ENCODE results near the gene SLC25A22.
A peak's percentile ranks its signal among the peaks of the same experiment; 100 is the strongest.

SLC25A22 gene

DNA sequence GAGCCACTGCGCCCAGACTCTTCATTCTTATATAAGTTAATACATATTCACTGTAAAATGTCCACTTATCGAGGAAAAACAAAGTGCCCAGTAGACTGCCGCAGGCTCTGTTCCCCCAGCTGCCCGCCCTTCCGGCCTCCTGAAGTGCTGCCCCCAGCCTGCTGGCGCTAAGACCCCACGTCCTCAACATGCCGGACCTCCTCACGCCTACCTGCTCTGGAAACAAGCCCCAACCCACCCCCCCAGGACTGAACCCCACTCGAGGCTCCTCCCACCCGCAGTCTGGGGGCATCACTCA, 21.9 kb downstream of the SLC25A22 start:
- no peak for TF ChIP-seq FOXP2 (optimal IDR thresholded peaks at IDR 0.05; ENCODE audit: borderline replicate concordance, extremely low read depth, extremely low read length, insufficient read depth)
- no peak for TF ChIP-seq POLR2AphosphoS5 (IDR thresholded peaks at IDR 0.05; ENCODE audit: low read depth, low read length)
- TF ChIP-seq TAF1 (IDR thresholded peaks at IDR 0.05; ENCODE audit: borderline replicate concordance, insufficient read depth, low read length): no peak
- TF ChIP-seq SIN3A (IDR thresholded peaks at IDR 0.05; ENCODE audit: borderline replicate concordance, insufficient read depth, low read length): no peak
- TF ChIP-seq, protein P1, sequence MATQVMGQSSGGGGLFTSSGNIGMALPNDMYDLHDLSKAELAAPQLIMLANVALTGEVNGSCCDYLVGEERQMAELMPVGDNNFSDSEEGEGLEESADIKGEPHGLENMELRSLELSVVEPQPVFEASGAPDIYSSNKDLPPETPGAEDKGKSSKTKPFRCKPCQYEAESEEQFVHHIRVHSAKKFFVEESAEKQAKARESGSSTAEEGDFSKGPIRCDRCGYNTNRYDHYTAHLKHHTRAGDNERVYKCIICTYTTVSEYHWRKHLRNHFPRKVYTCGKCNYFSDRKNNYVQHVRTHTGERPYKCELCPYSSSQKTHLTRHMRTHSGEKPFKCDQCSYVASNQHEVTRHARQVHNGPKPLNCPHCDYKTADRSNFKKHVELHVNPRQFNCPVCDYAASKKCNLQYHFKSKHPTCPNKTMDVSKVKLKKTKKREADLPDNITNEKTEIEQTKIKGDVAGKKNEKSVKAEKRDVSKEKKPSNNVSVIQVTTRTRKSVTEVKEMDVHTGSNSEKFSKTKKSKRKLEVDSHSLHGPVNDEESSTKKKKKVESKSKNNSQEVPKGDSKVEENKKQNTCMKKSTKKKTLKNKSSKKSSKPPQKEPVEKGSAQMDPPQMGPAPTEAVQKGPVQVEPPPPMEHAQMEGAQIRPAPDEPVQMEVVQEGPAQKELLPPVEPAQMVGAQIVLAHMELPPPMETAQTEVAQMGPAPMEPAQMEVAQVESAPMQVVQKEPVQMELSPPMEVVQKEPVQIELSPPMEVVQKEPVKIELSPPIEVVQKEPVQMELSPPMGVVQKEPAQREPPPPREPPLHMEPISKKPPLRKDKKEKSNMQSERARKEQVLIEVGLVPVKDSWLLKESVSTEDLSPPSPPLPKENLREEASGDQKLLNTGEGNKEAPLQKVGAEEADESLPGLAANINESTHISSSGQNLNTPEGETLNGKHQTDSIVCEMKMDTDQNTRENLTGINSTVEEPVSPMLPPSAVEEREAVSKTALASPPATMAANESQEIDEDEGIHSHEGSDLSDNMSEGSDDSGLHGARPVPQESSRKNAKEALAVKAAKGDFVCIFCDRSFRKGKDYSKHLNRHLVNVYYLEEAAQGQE (IDR thresholded peaks at IDR 0.05; ENCODE audit: insufficient read depth in 1 of 2, low read depth in 2 of 2, low read length in 2 of 2): no peak

DNA sequence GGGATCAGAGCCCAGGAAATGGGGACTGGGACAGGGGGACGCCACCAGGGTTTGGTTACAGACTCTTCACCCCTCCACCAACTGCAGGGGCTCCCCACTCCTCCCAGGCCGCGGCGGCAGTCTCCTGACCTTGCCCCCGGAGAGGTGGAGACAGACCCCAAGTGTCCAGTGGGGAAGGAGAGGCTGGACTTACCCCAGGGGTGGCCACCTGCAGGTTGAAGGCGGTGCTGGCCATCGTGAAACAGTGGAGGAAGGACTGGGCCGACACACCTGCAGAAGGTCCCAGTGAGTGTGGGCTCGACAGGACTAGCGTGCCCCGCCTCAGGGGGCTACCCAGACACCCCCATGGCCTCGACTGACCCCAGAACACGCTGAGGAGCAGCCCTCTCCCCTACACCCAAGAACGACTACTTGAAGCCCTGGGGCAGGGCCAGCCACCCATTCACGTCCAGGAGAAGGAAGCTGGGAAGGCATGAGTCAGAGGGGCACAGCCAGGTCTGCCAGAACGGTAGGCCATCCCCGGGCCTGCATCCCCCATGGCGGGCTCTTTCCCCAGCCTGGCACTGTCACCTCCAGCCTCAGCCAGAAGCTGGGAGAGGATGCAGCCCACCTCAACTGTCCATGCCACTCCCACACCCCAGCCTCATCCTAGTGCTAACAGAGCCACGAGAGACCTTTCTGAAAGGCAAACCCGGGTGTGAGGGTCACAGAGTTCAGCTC, 23.0 kb downstream of the SLC25A22 start:
- 0 out of 2 replicates have a peak, but pooled peaks have one; percentile 25 for TF ChIP-seq POLR2AphosphoS5 (IDR thresholded peaks at IDR 0.05; ENCODE audit: low read depth, low read length)
- TF ChIP-seq, protein P1 (IDR thresholded peaks at IDR 0.05; ENCODE audit: insufficient read depth in 1 of 2, low read depth in 2 of 2, low read length in 2 of 2): no peak
- no peak for TF ChIP-seq SIN3A (IDR thresholded peaks at IDR 0.05; ENCODE audit: borderline replicate concordance, insufficient read depth, low read length)

DNA sequence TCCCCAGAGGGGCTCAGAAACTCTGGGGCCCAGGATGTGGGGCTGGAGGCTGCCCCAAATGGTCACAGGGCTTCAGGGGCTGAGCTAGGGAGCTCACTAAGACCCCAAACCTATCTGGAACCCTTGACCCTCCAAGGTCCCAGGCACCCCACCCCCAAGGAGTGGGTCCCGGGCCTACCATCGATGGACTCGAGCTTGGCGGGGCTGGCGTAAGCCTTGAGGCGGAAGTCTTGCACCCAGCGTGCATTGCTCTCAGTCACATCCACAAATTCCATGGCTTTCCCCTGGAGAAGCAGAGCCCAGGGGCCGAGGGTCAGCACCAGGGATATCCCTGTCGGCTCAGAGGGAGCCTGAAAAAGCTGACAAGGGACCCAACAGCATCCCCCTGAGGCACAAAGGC, 24.3 kb downstream of the SLC25A22 start:
- TF ChIP-seq FOXP2 (optimal IDR thresholded peaks at IDR 0.05; ENCODE audit: borderline replicate concordance, extremely low read depth, extremely low read length, insufficient read depth) (no peak), SIN3A (IDR thresholded peaks at IDR 0.05; ENCODE audit: borderline replicate concordance, insufficient read depth, low read length) (no peak), POLR2AphosphoS5 (IDR thresholded peaks at IDR 0.05; ENCODE audit: low read depth, low read length) (no peak; the same call in 1 of the 2 replicates), TAF1 (IDR thresholded peaks at IDR 0.05; ENCODE audit: borderline replicate concordance, insufficient read depth, low read length) (no peak)
- TF ChIP-seq, protein P1 (IDR thresholded peaks at IDR 0.05; ENCODE audit: insufficient read depth in 1 of 2, low read depth in 2 of 2, low read length in 2 of 2): no peak

DNA sequence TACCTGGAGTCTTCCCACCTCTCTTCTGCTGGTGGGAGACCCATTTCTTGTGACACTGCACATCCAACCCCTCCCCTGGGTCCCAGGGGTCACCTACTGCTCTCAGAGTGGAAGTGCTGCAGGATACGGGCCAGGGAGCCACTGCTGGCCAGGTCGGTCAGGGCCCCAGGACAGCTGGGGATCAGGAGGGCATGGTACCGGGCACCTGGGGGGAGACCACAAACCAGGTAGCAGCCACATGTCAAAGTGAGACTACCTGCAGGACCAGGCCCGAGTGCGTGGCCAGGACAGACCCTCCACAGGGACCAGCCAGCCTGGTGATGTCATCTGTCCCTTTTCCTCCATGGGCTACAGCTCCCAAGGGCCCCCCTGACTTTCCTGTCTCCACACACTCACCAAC, 24.7 kb downstream of the SLC25A22 start:
- TF ChIP-seq SIN3A (IDR thresholded peaks at IDR 0.05; ENCODE audit: borderline replicate concordance, insufficient read depth, low read length): no peak
- no peak for TF ChIP-seq TAF1 (IDR thresholded peaks at IDR 0.05; ENCODE audit: borderline replicate concordance, insufficient read depth, low read length)
- no peak for TF ChIP-seq FOXP2 (optimal IDR thresholded peaks at IDR 0.05; ENCODE audit: borderline replicate concordance, extremely low read depth, extremely low read length, insufficient read depth)
- TF ChIP-seq, protein P1 (IDR thresholded peaks at IDR 0.05; ENCODE audit: insufficient read depth in 1 of 2, low read depth in 2 of 2, low read length in 2 of 2): no peak
- TF ChIP-seq POLR2AphosphoS5 (IDR thresholded peaks at IDR 0.05; ENCODE audit: low read depth, low read length): no peak
